H1 (cell line): ENCODE results near the gene EEF2K. TPM values are rescaled to one million over a fixed set of nuclear protein-coding genes. Genes with fewer than 3 reads are reported as not detected.
A peak's percentile ranks its signal among the peaks of the same experiment; 100 is the strongest.

Source experiments
- POLR2A ChIP-seq, 2 experiments: IDR thresholded peaks; 1 replicate in 1 of 2; 2 replicates in 1 of 2; pipeline ENCODE4 v1.6.1; 2011; ENCODE audit warnings: low read depth in 2 of 2, low read length in 2 of 2, mild to moderate bottlenecking in 2 of 2; ENCODE audit errors: control extremely low read depth in 1 of 2
- POU5F1 ChIP-seq: IDR thresholded peaks from 2 replicates; pipeline ENCODE4 v1.6.1; 2011; ENCODE audit warnings: low read depth, mild to moderate bottlenecking, low read length, moderate library complexity
- SIN3A ChIP-seq, 2 experiments: IDR thresholded peaks in 1 of 2; conservative IDR thresholded peaks in 1 of 2; 2 replicates each; pipeline ENCODE4 v1.6.1; 2011 to 2012; ENCODE audit warnings: low read length in 2 of 2, improper control_type of control experiment in 1 of 2, low read depth in 1 of 2, mild to moderate bottlenecking in 1 of 2
- TBP ChIP-seq: IDR thresholded peaks from 2 replicates; pipeline ENCODE4 v1.6.1; 2011; ENCODE audit warnings: low read depth, low read length, improper control_type of control experiment
- USF2 ChIP-seq: IDR thresholded peaks from 2 replicates; pipeline ENCODE4 v1.6.1; 2011; ENCODE audit warnings: low read length, improper control_type of control experiment
- polyA plus RNA-seq, 7 experiments: library from polyadenylated mRNA; depleted of rRNA in 3 of 7; stranded (reverse) in 5 of 7; unstranded in 2 of 7; fragments of >200 nt in 5 of 7; fragments of 200-250 nt in 2 of 7; gene quantifications; 1 replicate in 5 of 7; 2 replicates in 1 of 7; 4 replicates in 1 of 7; pipeline versions ENCODE4 v1.2.1 to v1.2.3, GENCODE V29; 2011 to 2013; ENCODE audit warnings: missing spikeins in 2 of 7, mixed read lengths in 2 of 7
- total RNA-seq: library from RNA; stranded (reverse); fragmentation: NEBNext Ultra II Directional; extraction: Animal tissue kit (Norgen Biotek cat#: 25700); gene quantifications from 2 replicates; pipeline ENCODE4 v1.2.1, GENCODE V29; 2021

Gene EEF2K
- total and polyA plus RNA-seq, 2 of the 8 experiments (the other 6 are each of a cell fraction or from before 2014, with no cell fraction given), result 14.9 to 30.2 TPM

GRCh38 chr16:22297114-22297870 lies 91.2 kb downstream of the EEF2K start, which contains the start of gene POLR3E (continued):
- TF ChIP-seq TBP, result peak; percentile 99
- peak; percentile 17 to 59; a peak in 1 of 4 replicates for TF ChIP-seq SIN3A (conservative IDR thresholded peaks at IDR 0.05 in 1 of 2, IDR thresholded peaks at IDR 0.05 in 1 of 2; ENCODE audit: low read depth in 1 of 2, low read length in 2 of 2)
- TF ChIP-seq POLR2A (IDR thresholded peaks at IDR 0.05; ENCODE audit: control extremely low read depth in 1 of 2, low read depth in 2 of 2, low read length in 2 of 2), result peak; percentile 64 to 86
- peak; percentile 66; the same call in 1 of the 2 replicates for TF ChIP-seq USF2
- no peak for TF ChIP-seq POU5F1
- TF ChIP-seq, all 59 proteins: peak for 29
